CD4-positive, alpha-beta T cell (primary cell): ENCODE measurements around the gene USP47. TPM values are rescaled to one million over a fixed set of nuclear protein-coding genes. Genes with fewer than 3 reads are reported as not detected.

Experiments used
- ATAC-seq: fragments of 200-7000 bp; cut with Tn5 transposase; one replicate; pipeline ENCODE4 v1.10.0; 2022; ENCODE audit warnings: mild to moderate bottlenecking; ENCODE audit not compliant: poor library complexity
- CTCF ChIA-PET: fragments of 350-600 bp; sonication (Branson Sonifier 250); formaldehyde crosslinking; loops from one replicate; lab custom pipeline; 2021; ENCODE audit warnings: antibody characterized with exemption, inconsistent platforms; lab: Charles Lee
- POLR2A ChIA-PET: fragments of 350-600 bp; sonication (Branson Sonifier 250); formaldehyde crosslinking; loops from one replicate; lab custom pipeline; 2021; ENCODE audit warnings: antibody characterized with exemption, inconsistent platforms; lab: Charles Lee
- DNase-seq, 14 experiments: peaks; one replicate each; pipeline ENCODE4 v3.0.0-alpha.2; 2013 to 2020; ENCODE audit warnings: mixed read lengths in 2 of 14
- H3K27ac ChIP-seq, 2 donors: one replicate each; pipeline versions ENCODE4 v1.5.1 to v1.7.0; 2013; ENCODE audit warnings: low read length in 2 of 2, low read depth in 1 of 2, mild to moderate bottlenecking in 1 of 2
- H3K27me3 ChIP-seq, 2 experiments: 1 replicate in 1 of 2; 2 replicates in 1 of 2; pipeline versions ENCODE4 v1.6.1 to v1.7.0; 2013; ENCODE audit warnings: low read length in 2 of 2, control low read depth in 1 of 2, mild to moderate bottlenecking in 1 of 2, moderate library complexity in 1 of 2; ENCODE audit not compliant: insufficient read depth in 2 of 2, control insufficient read depth in 1 of 2
- H3K36me3 ChIP-seq: one replicate; pipeline ENCODE4 v1.6.1; 2013; ENCODE audit warnings: low read length, control low read depth; ENCODE audit not compliant: insufficient read depth
- H3K4me1 ChIP-seq: one replicate; pipeline ENCODE4 v1.6.1; 2013; ENCODE audit warnings: low read length, control low read depth; ENCODE audit not compliant: insufficient read depth
- H3K4me3 ChIP-seq: one replicate; pipeline ENCODE4 v1.5.1; 2013; ENCODE audit warnings: mild to moderate bottlenecking, low read length, moderate library complexity
- H3K9me3 ChIP-seq, 2 experiments: 1 replicate in 1 of 2; 2 replicates in 1 of 2; pipeline versions ENCODE4 v1.6.1 to v1.7.0; 2013; ENCODE audit warnings: low read length in 2 of 2, mild to moderate bottlenecking in 2 of 2, control low read depth in 1 of 2, moderate library complexity in 1 of 2; ENCODE audit not compliant: control insufficient read depth in 1 of 2, insufficient read depth in 1 of 2
- H3K27ac Mint-ChIP-seq: one replicate; pipeline ENCODE4 v1.8.0; 2020; ENCODE audit warnings: mixed read lengths
- H3K27me3 Mint-ChIP-seq: one replicate; pipeline ENCODE4 v1.8.0; 2021; ENCODE audit warnings: mixed read lengths
- H3K36me3 Mint-ChIP-seq: one replicate; pipeline ENCODE4 v1.8.0; 2021; ENCODE audit warnings: low read depth, mixed read lengths
- H3K4me1 Mint-ChIP-seq: one replicate; pipeline ENCODE4 v1.8.0; 2021; ENCODE audit warnings: low read depth, mixed read lengths
- H3K4me3 Mint-ChIP-seq: one replicate; pipeline ENCODE4 v1.8.0; 2020; ENCODE audit warnings: mild to moderate bottlenecking, mixed read lengths
- H3K9me3 Mint-ChIP-seq: one replicate; pipeline ENCODE4 v1.8.0; 2020; ENCODE audit warnings: mixed read lengths
- intact Hi-C, 2 experiments: fragments of 100-400 bp; cut with DNase I in 1 of 2; cut with micrococcal nuclease in 1 of 2; formaldehyde crosslinking; loops; one replicate each; pipeline versions ENCODE4 v1.15.1 to v1.9.0; 2023 to 2025; cut with DNase I, micrococcal nuclease
- total RNA-seq, 174 experiments: library from RNA in 2 of 174; stranded (reverse) in 2 of 174; gene quantifications; one replicate each; pipeline ENCODE4 v1.2.3 and lab custom pipeline; 2021 to 2026
- TF ChIP-seq, protein P1 (sequence below): fragments of 200-600 bp; IDR thresholded peaks from one replicate; pipeline ENCODE4 v1.8.0; 2022; ENCODE audit warnings: antibody characterized with exemption, mild to moderate bottlenecking

USP47 gene
- total RNA-seq, 2 experiments from 2014 or later, result 97.0 to 100 TPM

DNA sequence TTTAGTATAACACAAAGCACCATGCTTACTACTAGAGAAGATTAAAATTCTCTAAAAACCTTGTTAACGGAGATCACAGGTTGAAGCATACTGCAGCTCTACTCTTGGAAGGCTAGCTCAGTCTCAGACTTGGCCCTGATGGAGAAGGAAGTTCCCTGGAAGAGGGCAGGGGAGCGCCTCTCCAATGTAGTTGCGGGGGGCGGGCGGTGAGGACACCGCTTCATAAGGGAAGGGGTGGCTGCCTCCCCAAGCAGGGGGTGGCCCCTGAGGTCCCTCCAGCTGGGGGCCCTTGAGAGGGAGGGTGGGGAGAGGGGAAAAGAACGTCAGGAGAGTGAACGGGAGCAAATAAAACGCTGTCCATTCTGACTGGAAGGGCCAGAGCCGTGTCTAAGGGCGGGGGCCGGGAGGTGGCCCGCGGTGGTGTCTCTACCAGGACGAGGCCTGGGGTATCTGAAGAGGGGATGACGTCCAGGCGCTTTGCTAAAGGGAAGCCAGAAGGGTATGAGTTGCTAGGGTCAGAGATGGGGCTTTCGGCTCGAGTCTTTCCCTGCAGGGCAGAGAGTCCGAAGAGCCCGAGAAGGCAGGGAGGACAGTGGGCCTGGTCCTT lies 553 bp upstream of the USP47 start:
- Histone ChIP-seq H3K4me3 (peak overlapping the region; percentile 87), H3K27ac (peak overlapping the region; percentile 91 to 99), H3K36me3 (no peaks in the 10 kb centered on the region), H3K9me3 (no peaks in the 10 kb centered on the region), H3K4me1 (peaks cover 19% of the 10 kb centered on the region), H3K27me3 (peaks cover 0 to 5% of the 10 kb centered on the region in 2 experiments)
- TF ChIP-seq, protein P1, sequence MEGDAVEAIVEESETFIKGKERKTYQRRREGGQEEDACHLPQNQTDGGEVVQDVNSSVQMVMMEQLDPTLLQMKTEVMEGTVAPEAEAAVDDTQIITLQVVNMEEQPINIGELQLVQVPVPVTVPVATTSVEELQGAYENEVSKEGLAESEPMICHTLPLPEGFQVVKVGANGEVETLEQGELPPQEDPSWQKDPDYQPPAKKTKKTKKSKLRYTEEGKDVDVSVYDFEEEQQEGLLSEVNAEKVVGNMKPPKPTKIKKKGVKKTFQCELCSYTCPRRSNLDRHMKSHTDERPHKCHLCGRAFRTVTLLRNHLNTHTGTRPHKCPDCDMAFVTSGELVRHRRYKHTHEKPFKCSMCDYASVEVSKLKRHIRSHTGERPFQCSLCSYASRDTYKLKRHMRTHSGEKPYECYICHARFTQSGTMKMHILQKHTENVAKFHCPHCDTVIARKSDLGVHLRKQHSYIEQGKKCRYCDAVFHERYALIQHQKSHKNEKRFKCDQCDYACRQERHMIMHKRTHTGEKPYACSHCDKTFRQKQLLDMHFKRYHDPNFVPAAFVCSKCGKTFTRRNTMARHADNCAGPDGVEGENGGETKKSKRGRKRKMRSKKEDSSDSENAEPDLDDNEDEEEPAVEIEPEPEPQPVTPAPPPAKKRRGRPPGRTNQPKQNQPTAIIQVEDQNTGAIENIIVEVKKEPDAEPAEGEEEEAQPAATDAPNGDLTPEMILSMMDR, result no peak
- Mint-ChIP-seq H3K4me1 (peaks cover 3% of the 10 kb centered on the region), H3K9me3 (no peaks in the 10 kb centered on the region), H3K27me3 (peaks cover 20% of the 10 kb centered on the region), H3K4me3 (no peak overlapping the region), H3K27ac (no peak overlapping the region), H3K36me3 (peaks cover 3% of the 10 kb centered on the region)
- intact Hi-C loops, result loop anchor here (5.0 to 10.0 kb wide), 5 partner anchors 1034 to 1624 kb away; partner anchors contain the start of genes BTBD10 (in 1 of the 2), CTR9 (in 1 of the 2) and EIF4G2 (in 1 of the 2)
- ChIA-PET CTCF (interaction anchor here (0.7 to 1.1 kb wide), 3 partner anchors 10 to 42 kb away, joined by 3 read pairs; no protein-coding TSS in a partner anchor), POLR2A (interaction anchor here (0.7 to 4.0 kb wide), 9 partner anchors 13 to 1032 kb away, joined by 3 to 32 read pairs (median 6); partner anchors contain the start of gene EIF4G2)
- peak in 4 of 14 experiments; percentile 2 to 41 (median 26) for DNase-seq
- peak; percentile 1 for ATAC-seq

DNA sequence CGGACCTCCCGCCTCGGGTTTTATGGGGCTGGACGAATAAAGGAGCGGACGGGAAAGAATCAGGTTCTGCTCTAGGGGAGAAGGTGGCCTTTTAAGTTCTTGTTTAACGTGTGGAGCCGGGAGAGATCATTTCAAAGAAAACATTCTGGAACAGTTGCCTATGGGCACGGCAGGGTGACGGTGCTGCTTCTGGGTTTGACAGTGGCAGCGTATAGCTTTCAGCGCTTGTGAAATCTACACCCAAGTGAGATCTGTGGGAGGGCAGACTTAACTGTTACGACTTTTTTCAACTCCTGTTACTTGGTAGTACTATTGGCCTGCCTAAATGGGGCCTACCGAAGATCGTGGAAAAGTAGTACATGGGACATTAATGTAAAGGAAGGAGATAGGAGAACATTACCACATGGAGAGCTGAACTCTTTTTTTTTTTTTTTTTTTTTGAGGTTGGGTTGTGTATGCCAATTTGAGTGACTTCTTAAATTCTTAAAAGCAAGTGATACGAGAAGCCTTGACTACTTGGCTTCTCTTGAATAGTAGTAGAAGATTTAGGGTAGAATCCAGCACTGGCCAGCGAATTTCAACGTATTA lies 743 bp downstream of the USP47 start:
- peak; percentile 37 to 82 (median 52) for DNase-seq
- Histone ChIP-seq H3K27ac (peak overlapping the region; percentile 91 to 99), H3K27me3 (no peaks in the 10 kb centered on the region), H3K4me3 (peak overlapping the region; percentile 87), H3K36me3 (no peaks in the 10 kb centered on the region), H3K9me3 (no peaks in the 10 kb centered on the region), H3K4me1 (peaks cover 19% of the 10 kb centered on the region)
- POLR2A ChIA-PET, result interaction anchor here (0.6 to 4.0 kb wide), 18 partner anchors 10 to 1040 kb away, joined by 3 to 32 read pairs (median 4); partner anchors contain the start of genes EIF4G2 and ZBED5
- Mint-ChIP-seq H3K4me1 (peaks cover 3% of the 10 kb centered on the region), H3K27me3 (peaks cover 10% of the 10 kb centered on the region), H3K9me3 (no peaks in the 10 kb centered on the region), H3K27ac (no peak overlapping the region), H3K4me3 (no peak overlapping the region), H3K36me3 (peaks cover 3% of the 10 kb centered on the region)
- ATAC-seq, result peak; percentile 63
- TF ChIP-seq, protein P1, result no peak
- CTCF ChIA-PET, result interaction anchor here (0.6 to 3.4 kb wide), 4 partner anchors 12 to 57 kb away, joined by 3 to 15 read pairs (median 5); no protein-coding TSS in a partner anchor
- intact Hi-C loops, result loop anchor here (2.0 to 10.0 kb wide), 6 partner anchors 694 to 1622 kb away; partner anchors contain the start of genes BTBD10 (in 1 of the 2), CTR9 (in 1 of the 2) and EIF4G2 (in 1 of the 2)

DNA sequence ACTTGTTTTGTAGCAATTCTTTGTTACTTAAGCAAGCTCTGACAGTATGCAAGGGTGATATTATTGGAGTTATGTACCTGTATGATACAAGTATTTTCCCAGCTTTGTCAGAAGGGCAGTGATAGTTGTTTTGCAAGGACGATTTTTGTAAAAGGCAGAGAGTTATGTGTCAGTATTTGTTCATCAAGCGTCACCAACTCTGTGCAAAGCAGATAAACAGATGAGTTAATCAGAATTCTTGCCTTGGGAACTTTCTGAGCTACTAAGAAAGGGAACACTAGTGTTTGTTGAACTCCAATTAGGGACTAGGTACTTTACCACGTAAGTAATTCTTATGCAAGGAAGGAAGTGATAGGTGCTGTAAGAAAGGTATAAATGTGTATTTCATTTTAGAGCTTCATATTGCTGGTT lies 1.4 kb downstream of the USP47 start:
- no peaks in the 10 kb centered on the region for H3K27me3 ChIP-seq
- Mint-ChIP-seq H3K4me1 (peaks cover 3% of the 10 kb centered on the region), H3K9me3 (no peaks in the 10 kb centered on the region), H3K4me3 (no peak overlapping the region), H3K27me3 (peaks cover 9% of the 10 kb centered on the region), H3K27ac (no peak overlapping the region), H3K36me3 (peaks cover 3% of the 10 kb centered on the region)
- intact Hi-C loops, result loop anchor here (2.0 to 10.0 kb wide), 6 partner anchors 694 to 1622 kb away; partner anchors contain the start of genes BTBD10 (in 1 of the 2), CTR9 (in 1 of the 2) and EIF4G2 (in 1 of the 2)
- ATAC-seq (peak; percentile 65), DNase-seq (peak in 3 of 14 experiments; percentile 71 to 79 (median 72))
- H3K4me1 ChIP-seq, result peaks cover 19% of the 10 kb centered on the region
- TF ChIP-seq, protein P1, result no peak
- H3K36me3 ChIP-seq, result no peaks in the 10 kb centered on the region
- ChIA-PET CTCF (interaction anchor here (0.7 to 3.4 kb wide), 4 partner anchors 11 to 1051 kb away, joined by 4 to 15 read pairs (median 4); no protein-coding TSS in a partner anchor), POLR2A (interaction anchor here (0.7 to 4.0 kb wide), 16 partner anchors 8 to 1092 kb away, joined by 3 to 32 read pairs (median 4); partner anchors contain the start of genes CTR9, EIF4G2 and ZBED5)
- H3K9me3 ChIP-seq, result no peaks in the 10 kb centered on the region
- peak overlapping the region; percentile 87 for H3K4me3 ChIP-seq
- peak overlapping the region; percentile 91 to 99 for H3K27ac ChIP-seq
